ENCODE data around the gene PBXIP1.

PBXIP1 gene

GRCh38 chr1:154971341-154971998 lies 15.6 kb upstream of the PBXIP1 start:
- no peak for DNase-seq

GRCh38 chr1:154970631-154971340 lies 14.9 kb upstream of the PBXIP1 start, which contains the start of gene SHC1:
Gene SHC1 (minus strand): TSS chr1:154970747. CDS start chr1:154970526, 221 bp downstream.
- DNase-seq: no peak

DNA sequence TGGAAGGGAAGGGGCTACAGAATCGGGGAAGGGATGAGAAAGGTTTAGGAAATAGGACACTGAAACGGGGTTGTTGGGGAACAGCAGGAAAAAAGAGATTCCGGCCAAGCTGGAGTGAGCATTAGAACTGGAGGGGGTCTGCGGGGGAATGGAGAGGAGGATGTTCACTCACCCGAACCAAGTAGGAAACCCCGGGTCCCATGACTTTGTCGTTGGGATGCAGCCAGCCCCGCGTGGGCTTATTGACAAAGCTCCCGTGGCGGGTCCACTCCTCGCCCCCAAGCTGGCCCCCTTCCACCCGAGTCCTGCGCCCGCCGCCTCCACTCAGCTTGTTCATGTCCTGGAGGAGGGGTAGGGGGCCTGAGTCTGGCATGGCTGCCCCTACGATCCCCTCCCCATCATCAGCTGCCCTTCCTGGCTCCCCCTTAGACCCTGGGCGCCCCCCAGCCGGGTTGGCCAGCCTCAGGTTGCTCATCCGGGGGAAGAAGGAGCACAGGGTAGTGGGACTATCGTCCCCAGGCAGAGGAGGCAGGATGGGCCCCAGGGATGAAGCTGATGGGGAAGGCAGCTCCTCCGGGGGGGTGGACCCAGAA lies 14.1 kb upstream of the PBXIP1 start:
- DNase-seq: no peak

- DNase-seq: no peak
Observed at GRCh38 chr1:154969246-154969645, 13.3 kb upstream of the PBXIP1 start.

DNA sequence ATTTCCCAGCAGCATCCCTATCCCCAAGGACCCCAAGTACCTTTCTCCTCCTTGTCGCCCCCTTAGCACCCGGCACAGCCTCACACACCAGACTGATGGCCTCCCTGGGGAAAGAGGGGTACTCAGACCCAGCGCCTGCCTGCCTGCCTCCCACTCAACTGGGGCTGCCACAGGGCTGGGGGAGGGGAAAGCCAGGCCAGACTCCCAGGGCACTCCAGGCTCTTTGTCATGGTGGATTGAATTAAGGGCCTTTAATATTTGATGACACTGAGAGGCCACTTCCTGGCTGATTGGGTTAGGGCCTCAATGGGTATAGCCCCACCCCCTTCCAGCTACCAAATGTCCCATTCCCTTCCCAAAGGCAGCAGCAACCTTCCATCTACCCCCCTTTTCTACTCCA lies 12.8 kb upstream of the PBXIP1 start:
- no peak for DNase-seq

DNA sequence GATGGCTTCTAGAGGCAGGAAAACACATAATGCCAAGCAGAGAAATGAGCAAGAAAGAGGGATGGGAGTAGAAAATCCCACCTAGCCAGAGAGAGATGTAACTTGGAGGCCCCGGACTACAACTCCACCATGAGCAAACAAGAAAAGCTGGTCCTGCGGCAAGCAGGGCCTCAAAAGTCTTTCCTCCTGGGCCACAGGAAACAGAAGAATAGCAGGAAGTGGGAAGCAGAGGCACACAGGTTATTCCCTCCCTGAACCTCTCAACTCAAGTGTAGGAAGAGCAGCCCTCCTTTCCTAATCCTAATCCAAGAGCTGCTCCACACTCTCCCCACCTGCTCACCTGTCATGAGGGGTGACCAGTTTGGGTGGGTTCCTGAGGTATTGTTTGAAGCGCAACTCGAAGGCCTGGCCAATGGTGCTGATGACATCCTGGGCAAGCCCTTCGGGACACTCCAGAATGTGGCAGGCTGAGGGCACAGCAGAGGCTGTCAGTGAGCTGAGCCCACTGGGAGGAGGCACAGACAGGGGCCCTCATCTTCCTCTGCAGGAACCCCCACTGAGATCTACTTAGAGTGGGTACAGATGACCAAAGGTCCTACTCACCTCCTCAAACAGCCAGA lies 11.5 kb upstream of the PBXIP1 start:
- no peak for DNase-seq

DNA sequence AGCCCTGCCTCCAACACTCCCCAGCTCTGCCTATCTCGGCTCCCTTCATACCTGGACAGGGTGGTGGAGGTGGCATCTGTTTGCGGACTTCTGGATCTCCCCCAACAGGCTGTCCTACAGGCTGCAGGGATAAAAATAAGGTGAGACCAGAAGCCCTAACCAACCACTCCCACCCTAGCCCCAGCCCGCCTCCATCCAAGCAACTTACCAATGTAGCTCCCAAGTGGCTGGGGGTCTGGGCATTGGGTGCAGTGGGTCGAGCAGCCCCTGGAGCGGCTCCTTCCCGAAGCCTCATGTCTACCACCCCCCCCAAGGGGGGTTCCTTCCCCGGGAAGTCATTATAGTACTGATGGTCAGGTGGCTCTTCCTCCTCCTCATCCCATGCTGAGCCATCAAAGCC lies 10.2 kb upstream of the PBXIP1 start:
- DNase-seq: no peak

- DNase-seq: no peak
Observed at GRCh38 chr1:154964359-154964758, 8.5 kb upstream of the PBXIP1 start.

GRCh38 chr1:154963643-154964042 lies 7.7 kb upstream of the PBXIP1 start:
- no peak for DNase-seq

- DNase-seq: no peak
Observed at GRCh38 chr1:154962795-154963330, 7.0 kb upstream of the PBXIP1 start.

DNA sequence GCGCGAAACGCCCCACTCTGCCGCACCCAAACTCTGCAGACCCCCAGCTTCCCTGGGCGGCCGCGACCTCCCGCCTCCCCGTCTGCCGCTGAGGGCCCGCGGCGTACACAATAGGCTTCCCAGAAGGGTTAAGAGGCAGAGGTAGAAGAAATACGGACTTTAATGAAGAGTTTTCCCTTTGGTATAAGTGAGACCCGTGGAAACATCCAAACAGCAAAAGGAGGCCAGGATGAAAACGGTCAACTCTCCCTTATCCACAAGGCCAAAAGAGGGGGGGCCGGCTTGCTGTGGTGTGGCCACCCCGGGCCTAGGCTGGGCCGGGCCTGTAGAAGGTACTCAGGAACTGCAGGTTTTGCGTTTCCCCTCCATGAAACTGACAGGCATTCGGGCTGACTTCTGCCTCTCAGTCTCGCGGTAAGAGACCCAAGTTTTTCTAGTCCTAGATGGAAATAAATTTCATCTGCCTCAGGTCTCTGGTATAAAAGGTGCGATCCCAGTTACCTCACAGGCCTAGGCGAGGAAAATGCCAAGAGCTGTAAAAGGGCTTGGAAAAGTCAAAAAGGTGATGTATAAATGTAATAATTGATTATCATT lies 6.4 kb upstream of the PBXIP1 start:
- DNase-seq: no peak

DNA sequence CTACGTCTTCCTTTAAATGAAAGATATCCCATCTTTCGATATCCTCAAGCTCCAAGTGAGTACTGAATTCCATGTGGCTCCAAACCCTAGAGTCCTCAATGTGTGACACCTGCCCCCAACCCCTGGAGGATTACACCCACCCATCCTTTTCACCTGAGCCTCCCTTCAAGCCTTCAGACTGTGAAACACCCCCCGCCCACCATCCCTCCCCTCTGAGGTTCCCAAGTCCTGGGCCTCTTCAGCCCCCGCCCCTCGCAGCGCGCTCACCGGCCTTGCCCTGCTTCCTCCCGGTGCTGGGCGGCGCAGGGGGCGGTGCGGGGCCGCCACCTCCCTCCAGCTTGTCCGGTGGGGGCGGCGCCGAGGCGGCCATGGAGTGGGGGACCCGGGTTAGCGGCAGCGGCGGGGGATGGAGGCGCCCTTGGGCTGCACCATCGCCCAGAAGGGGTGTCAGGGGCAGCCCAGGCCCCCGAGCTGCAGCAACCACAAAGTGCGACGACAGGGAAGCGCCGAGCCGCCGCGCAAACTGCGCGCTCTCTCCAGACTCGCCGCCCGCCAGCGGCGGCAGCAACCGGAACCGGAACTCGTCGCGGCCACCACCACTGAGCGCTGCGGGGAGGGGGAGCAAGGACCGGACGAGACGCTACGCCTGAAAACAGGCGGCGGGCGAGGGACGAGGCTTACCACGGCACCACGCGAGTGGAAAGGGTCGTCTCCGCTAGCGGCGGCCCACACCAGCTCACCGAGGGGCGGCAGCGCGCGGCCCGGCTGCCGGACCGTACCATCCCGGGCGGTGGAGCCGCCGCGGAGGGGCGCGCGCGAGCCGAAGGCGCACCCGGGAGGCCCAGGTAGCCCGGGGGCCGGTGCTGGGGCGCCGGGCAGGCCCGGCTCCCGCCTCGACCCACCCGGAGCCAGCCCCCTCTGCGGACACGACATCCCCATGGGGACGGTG lies 5.6 kb upstream of the PBXIP1 start, which contains the start of gene PYGO2:
Gene PYGO2 (minus strand): TSS at position 576 of the 949 bp plus-strand sequence. CDS start 206 bp downstream, at position 370.
- peak; percentile 77 for DNase-seq

- no peak for DNase-seq
Observed at GRCh38 chr1:154960446-154961136, 4.7 kb upstream of the PBXIP1 start.

DNA sequence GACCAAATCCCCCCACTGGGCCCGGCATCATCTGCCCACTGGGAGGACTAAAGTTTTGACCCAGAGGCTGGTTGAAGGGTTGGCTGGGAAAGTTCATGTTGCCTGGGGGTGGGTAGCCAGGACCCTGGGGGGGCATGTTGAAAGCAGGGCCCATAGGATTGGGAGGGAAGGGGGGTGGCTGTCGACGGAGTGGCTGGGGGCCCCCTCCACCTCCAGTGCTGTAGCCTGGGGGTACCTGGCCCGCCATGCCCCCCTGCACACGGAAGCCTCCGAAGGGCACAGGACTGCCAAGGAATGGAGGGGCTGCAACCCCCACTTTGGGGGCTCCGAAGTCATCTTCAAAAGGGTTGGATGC lies 3.5 kb upstream of the PBXIP1 start:
- no peak for DNase-seq

DNA sequence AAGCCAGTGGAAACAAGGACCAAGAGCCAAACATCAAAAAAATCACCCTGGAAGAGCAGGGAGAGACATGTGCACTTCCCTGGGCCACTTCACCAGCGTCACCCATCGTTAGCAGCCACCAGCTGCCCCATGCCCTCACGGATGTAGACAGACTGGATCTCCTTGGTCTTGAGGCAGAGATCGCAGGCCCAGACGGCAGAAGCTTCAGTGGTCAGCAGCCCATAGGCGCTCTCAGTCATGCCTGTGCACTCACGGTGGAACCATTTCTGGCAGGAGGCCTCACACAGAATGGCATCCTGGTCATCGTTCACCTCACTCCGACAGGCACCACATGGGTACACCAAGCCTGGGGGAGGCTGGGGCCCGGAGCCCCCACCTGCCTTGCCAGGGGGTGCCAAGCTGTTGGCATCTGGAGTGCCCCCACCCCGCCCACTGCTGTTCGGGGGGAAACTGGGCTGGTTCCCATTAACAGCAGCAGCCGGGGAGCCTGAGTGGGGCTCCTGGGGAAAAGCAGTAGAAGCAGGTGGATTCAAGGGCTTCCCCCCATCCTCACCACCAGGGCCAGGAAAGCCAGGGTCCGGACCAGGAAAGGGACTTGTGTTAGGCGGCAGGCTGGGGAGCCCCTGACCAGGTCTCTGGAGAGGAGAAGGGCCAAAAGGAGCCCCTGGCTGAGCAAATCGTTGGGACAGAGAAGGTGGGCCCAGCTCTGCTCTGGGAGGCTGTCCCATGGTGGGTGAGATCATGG lies 3.0 kb upstream of the PBXIP1 start:
- no peak for DNase-seq

- no peak for DNase-seq
Observed at GRCh38 chr1:154958036-154958435, 2.1 kb upstream of the PBXIP1 start.

GRCh38 chr1:154957091-154957657 lies 1.3 kb upstream of the PBXIP1 start:
- DNase-seq: no peak

DNA sequence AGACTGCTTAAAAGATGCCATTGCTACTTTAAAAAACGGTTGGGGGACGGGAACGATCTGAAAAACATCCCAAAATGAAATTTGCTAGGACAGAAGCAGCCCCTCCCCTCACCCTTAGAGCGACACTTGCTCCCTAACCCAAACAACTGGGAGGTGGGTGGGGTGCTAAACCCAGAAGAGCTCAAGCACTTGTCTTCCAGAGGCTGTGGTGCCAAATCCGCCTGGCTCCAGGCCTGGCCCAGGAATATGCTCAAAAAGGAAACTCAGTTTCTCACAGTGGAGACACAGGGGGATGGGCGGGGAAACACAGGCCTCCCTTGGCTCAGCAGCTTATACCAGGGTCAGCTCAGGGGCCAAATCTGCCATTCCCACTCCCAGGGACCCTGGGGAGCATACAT lies 644 bp upstream of the PBXIP1 start:
- DNase-seq: no peak

DNA sequence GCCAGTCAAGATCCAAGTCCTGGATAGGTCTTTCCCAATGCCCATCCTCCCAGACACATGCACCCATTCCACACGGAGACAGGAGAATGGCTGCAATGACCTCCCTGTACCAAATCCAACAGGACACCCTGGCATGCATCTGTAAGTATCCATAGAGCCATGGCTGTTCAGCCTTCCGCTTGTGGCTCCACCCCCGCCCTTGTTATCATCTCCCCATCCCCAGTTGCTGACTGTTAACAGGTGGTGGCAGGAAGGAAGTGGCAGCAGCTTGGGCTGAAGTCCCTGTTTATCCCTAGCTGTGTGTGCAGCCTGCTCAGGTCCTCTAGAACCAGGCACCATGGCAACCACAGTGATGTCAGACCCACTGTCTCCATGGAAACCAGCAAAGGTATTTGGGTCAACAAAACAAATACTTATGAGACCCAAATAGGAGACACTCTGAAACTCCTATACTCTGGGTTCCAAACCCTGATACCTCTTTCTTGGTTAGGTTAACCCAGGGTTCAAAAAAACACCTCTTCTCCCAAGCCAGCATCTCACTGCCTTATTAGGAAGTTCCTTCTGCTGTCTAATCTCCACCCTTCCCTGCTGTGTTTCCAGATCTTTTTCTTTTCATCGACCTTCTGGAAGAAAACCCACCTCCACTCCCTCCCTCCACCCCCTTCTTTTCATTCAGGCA lies 721 bp downstream of the PBXIP1 start:
- peak; percentile 100 for DNase-seq

DNA sequence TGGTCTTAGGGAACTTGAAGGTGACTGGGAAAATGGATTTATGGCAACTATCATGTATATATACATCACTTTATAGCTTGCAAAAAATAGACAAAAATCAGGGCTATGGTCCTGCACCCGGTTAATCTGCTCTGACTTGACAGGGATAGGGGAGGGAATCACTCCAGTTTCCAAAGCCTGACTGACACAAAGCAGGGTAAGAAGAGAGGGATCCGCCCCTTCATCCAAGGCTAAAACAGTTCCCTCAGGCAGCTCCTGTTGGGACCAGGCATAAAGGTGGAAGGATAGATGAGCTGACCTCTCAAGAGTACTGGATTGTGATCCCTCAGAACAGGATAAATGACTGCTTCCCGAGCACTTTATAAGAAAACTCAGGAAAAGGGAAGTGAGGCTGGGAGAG lies 1.4 kb downstream of the PBXIP1 start:
- no peak for DNase-seq

Data from CD4-positive, alpha-beta T cell treated with Interleukin-4 for 4 hours (primary cell).